Neural progenitor cell (in vitro differentiated cells): ENCODE results near the gene NAA10. TPM values are rescaled to one million over a fixed set of nuclear protein-coding genes. Genes with fewer than 3 reads are reported as not detected.

Experiments used
- DNase-seq: peaks from one replicate; pipeline ENCODE4 v3.0.0-alpha.2; 2016; ENCODE audit warnings: low spot score
- H2AFZ ChIP-seq: fragments of 200-600 bp; sonication (generic); replicated peaks from 2 replicates; pipeline ENCODE4 v1.6.1; 2016; ENCODE audit warnings: antibody characterized with exemption
- H3F3A ChIP-seq: fragments of 200-600 bp; sonication (generic); 2 replicates; pipeline ENCODE4 v1.6.1; 2016; ENCODE audit warnings: antibody characterized with exemption, low read depth
- H3K27ac ChIP-seq: fragments of 200-600 bp; sonication (generic); 2 replicates; pipeline ENCODE4 v1.5.1; 2016; ENCODE audit warnings: mild to moderate bottlenecking
- H3K27me3 ChIP-seq: fragments of 200-600 bp; sonication (generic); 2 replicates; pipeline ENCODE4 v1.6.1; 2016; ENCODE audit warnings: mild to moderate bottlenecking, moderate library complexity
- H3K36me3 ChIP-seq: fragments of 200-600 bp; sonication (generic); 2 replicates; pipeline ENCODE4 v1.5.1; 2016
- H3K4me1 ChIP-seq: fragments of 200-600 bp; sonication (generic); 2 replicates; pipeline ENCODE4 v1.6.1; 2016; ENCODE audit warnings: mixed run types
- H3K4me2 ChIP-seq: fragments of 200-600 bp; sonication (generic); 2 replicates; pipeline ENCODE4 v1.6.1; 2016
- H3K4me3 ChIP-seq: fragments of 200-600 bp; sonication (generic); 2 replicates; pipeline ENCODE4 v1.5.1; 2016
- H3K79me2 ChIP-seq: fragments of 200-600 bp; sonication (generic); 2 replicates; pipeline ENCODE4 v1.6.1; 2016; ENCODE audit warnings: low read depth
- H3K9ac ChIP-seq: fragments of 200-600 bp; sonication (generic); 2 replicates; pipeline ENCODE4 v1.6.1; 2016
- H3K9me3 ChIP-seq: fragments of 200-600 bp; sonication (generic); 2 replicates; pipeline ENCODE4 v1.5.1; 2016; ENCODE audit warnings: low read depth
- H4K20me1 ChIP-seq: fragments of 200-600 bp; sonication (generic); 2 replicates; pipeline ENCODE4 v1.6.1; 2016; ENCODE audit warnings: low read depth
- H3K27ac Mint-ChIP-seq: 3 replicates; pipeline ENCODE4 v1.8.0; 2021; ENCODE audit warnings: mixed read lengths
- H3K27me3 Mint-ChIP-seq: 2 replicates; pipeline ENCODE4 v1.8.0; 2022; ENCODE audit warnings: low read depth, mild to moderate bottlenecking, inconsistent platforms, moderate library complexity, mixed read lengths; ENCODE audit not compliant: insufficient read depth
- H3K36me3 Mint-ChIP-seq: 3 replicates; pipeline ENCODE4 v1.8.0; 2021; ENCODE audit warnings: mixed read lengths
- H3K4me1 Mint-ChIP-seq: 3 replicates; pipeline ENCODE4 v1.8.0; 2021; ENCODE audit warnings: mixed read lengths
- H3K4me3 Mint-ChIP-seq: 3 replicates; pipeline ENCODE4 v1.8.0; 2021; ENCODE audit warnings: mild to moderate bottlenecking, moderate library complexity, mixed read lengths
- H3K9me3 Mint-ChIP-seq: 3 replicates; pipeline ENCODE4 v1.8.0; 2020; ENCODE audit warnings: mixed read lengths
- CTCF ChIP-seq: fragments of 200-600 bp; sonication (generic); IDR thresholded peaks from 2 replicates; pipeline ENCODE4 v1.5.1; 2017; ENCODE audit warnings: antibody characterized with exemption, mild to moderate bottlenecking
- EZH2 ChIP-seq: fragments of 200-600 bp; sonication (generic); IDR thresholded peaks from 2 replicates; pipeline ENCODE4 v1.6.1; 2017; ENCODE audit warnings: antibody characterized with exemption, mild to moderate bottlenecking, moderate library complexity
- EZH2phosphoT487 ChIP-seq: fragments of 200-600 bp; sonication (generic); IDR thresholded peaks from 2 replicates; pipeline ENCODE4 v1.6.1; 2017; ENCODE audit warnings: antibody characterized with exemption
- total RNA-seq: library from RNA; depleted of rRNA; stranded (reverse); fragments of >200 nt; gene quantifications from 2 replicates; pipeline ENCODE4 v1.2.3, GENCODE V29; 2015; ENCODE audit warnings: low replicate concordance

NAA10 gene
- total RNA-seq, 1 donor from 2014 or later = 55.5 TPM

GRCh38 chrX:153905481-153906095 lies 29.2 kb downstream of the NAA10 start:
- no peaks in the 10 kb centered on the region for H3K79me2 ChIP-seq
- no peak for DNase-seq
- H3K36me3 ChIP-seq = no peaks in the 10 kb centered on the region
- Mint-ChIP-seq H3K9me3 (peaks cover 15% of the 10 kb centered on the region), H3K27ac (no peak overlapping the region), H3K36me3 (no peaks in the 10 kb centered on the region), H3K4me1 (peaks cover 21% of the 10 kb centered on the region), H3K4me3 (no peak overlapping the region), H3K27me3 (peaks cover 4% of the 10 kb centered on the region)
- no peak overlapping the region for H3K27ac ChIP-seq
- H3K4me2 ChIP-seq = no peak overlapping the region
- H3K9me3 ChIP-seq = no peaks in the 10 kb centered on the region
- H3K4me3 ChIP-seq = no peak overlapping the region
- TF ChIP-seq CTCF = no peak
- no peak for TF ChIP-seq EZH2
- TF ChIP-seq EZH2phosphoT487 = no peak
- H2AFZ ChIP-seq = no peak overlapping the region
- no peaks in the 10 kb centered on the region for H4K20me1 ChIP-seq
- H3K9ac ChIP-seq = no peak overlapping the region
- H3K4me1 ChIP-seq = no peaks in the 10 kb centered on the region
- H3F3A ChIP-seq = no peaks in the 10 kb centered on the region
- no peaks in the 10 kb centered on the region for H3K27me3 ChIP-seq

DNA sequence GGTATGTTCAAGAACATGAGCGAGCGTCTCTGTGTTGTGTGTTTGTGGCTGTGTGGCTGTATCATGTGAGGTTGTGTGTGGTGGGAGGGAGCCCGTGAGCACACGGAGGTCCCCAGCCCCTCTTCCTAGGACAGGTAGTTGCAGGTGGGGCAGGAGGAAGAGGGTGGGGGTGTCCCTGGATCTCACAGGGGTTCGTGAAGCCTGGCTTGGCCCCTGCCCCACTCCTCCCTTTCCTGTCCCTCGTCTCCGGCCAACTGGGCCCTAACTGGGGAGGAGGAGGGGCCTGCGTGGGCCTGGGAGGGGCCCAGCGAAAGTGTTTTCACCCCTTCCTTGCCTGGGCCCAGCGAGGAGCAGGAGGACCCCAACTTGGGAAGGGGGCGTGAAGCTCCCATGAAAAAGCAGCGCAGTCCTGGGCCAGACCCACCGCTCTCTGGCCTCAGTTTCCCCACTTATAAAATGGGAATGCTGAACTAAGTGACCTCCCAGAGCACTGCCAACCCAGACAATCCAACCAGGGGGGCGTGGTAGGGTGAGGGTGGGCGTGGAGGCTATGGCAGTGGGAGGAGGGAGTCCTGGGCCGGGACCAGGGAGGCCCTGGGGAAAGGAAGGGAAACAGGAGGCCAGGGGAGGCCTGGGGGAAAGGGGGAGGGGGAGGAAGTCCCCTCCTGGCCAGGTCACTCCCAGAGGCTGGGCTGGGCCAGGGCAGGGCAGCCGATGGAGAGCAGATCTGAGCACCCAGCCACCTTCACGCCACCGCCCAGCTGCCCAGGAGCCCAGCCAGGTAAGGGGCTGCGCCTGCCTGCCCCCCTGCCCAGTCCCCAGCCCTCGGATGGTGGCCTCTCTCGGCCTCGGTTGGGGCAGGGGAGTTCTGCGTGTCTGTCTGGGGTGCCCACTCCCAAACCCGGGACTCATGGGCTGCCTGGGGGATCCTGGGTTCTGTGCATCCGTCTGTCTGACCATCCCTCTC lies 30.6 kb downstream of the NAA10 start, which contains the start of gene AVPR2:
AVPR2 (plus strand) TSS at position 683 of the 967 bp plus-strand sequence. CDS start 473 bp downstream, outside the sequence.
- Histone ChIP-seq H3K4me1 (no peaks in the 10 kb centered on the region), H3K27me3 (no peaks in the 10 kb centered on the region), H3K79me2 (no peaks in the 10 kb centered on the region), H2AFZ (no peak within 1 kb of the TSS), H3K27ac (no peak within 1 kb of the TSS), H4K20me1 (no peaks in the 10 kb centered on the region), H3K36me3 (no peaks in the 10 kb centered on the region), H3K4me2 (no peak within 1 kb of the TSS), H3K4me3 (no peak within 1 kb of the TSS), H3F3A (no peaks in the 10 kb centered on the region), H3K9ac (no peak within 1 kb of the TSS), H3K9me3 (no peaks in the 10 kb centered on the region)
- Mint-ChIP-seq H3K27me3 (peaks cover 6% of the 10 kb centered on the region), H3K9me3 (peaks cover 14% of the 10 kb centered on the region), H3K27ac (no peak within 1 kb of the TSS), H3K4me3 (no peak within 1 kb of the TSS), H3K36me3 (no peaks in the 10 kb centered on the region), H3K4me1 (peaks cover 20% of the 10 kb centered on the region)
- TF ChIP-seq EZH2phosphoT487 (no peak), CTCF (no peak), EZH2 (no peak)
- DNase-seq = no peak

- Mint-ChIP-seq H3K36me3 (no peaks in the 10 kb centered on the region), H3K27ac (no peak overlapping the region), H3K4me1 (peaks cover 18% of the 10 kb centered on the region), H3K4me3 (peak overlapping the region; percentile 8), H3K9me3 (peaks cover 15% of the 10 kb centered on the region), H3K27me3 (peaks cover 6% of the 10 kb centered on the region)
- H3K36me3 ChIP-seq = no peaks in the 10 kb centered on the region
- no peak overlapping the region for H2AFZ ChIP-seq
- DNase-seq = no peak
- no peak overlapping the region for H3K27ac ChIP-seq
- TF ChIP-seq CTCF (no peak), EZH2phosphoT487 (no peak), EZH2 (no peak)
- H3K79me2 ChIP-seq = no peaks in the 10 kb centered on the region
- no peaks in the 10 kb centered on the region for H3K4me1 ChIP-seq
- no peaks in the 10 kb centered on the region for H4K20me1 ChIP-seq
- no peak overlapping the region for H3K9ac ChIP-seq
- H3F3A ChIP-seq = no peaks in the 10 kb centered on the region
- no peaks in the 10 kb centered on the region for H3K27me3 ChIP-seq
- H3K4me2 ChIP-seq = no peak overlapping the region
- H3K9me3 ChIP-seq = no peaks in the 10 kb centered on the region
- H3K4me3 ChIP-seq = no peak overlapping the region
Observed at GRCh38 chrX:153903238-153903980, 31.4 kb downstream of the NAA10 start.
